ENCODE results near the gene TECRL.

DNA sequence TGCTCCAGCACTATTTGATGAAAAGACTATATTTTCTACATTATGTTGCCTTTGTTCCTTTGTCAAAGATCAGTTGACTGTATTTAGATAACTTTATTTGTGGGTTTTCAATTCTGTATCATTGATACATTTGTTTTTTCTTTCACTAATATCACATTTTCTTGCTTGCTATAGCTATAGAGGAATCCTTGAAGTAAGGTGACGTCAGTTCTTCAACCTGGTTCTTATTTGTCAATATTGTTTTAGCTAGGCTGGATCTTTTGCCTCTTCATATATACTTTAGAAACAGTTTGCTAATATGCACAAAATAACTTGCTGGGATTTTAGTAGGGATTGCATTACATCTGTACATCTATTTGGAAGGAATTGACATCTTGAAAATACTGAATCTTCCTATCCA, 21.0 kb downstream of the TECRL start:
- TF ChIP-seq, protein P1, sequence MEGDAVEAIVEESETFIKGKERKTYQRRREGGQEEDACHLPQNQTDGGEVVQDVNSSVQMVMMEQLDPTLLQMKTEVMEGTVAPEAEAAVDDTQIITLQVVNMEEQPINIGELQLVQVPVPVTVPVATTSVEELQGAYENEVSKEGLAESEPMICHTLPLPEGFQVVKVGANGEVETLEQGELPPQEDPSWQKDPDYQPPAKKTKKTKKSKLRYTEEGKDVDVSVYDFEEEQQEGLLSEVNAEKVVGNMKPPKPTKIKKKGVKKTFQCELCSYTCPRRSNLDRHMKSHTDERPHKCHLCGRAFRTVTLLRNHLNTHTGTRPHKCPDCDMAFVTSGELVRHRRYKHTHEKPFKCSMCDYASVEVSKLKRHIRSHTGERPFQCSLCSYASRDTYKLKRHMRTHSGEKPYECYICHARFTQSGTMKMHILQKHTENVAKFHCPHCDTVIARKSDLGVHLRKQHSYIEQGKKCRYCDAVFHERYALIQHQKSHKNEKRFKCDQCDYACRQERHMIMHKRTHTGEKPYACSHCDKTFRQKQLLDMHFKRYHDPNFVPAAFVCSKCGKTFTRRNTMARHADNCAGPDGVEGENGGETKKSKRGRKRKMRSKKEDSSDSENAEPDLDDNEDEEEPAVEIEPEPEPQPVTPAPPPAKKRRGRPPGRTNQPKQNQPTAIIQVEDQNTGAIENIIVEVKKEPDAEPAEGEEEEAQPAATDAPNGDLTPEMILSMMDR (conservative IDR thresholded peaks at IDR 0.05): no peak
- TF ChIP-seq EZH2 (IDR thresholded peaks at IDR 0.05; ENCODE audit: low read depth): no peak
